ENCODE measurements around the gene NTM.

NTM gene

DNA sequence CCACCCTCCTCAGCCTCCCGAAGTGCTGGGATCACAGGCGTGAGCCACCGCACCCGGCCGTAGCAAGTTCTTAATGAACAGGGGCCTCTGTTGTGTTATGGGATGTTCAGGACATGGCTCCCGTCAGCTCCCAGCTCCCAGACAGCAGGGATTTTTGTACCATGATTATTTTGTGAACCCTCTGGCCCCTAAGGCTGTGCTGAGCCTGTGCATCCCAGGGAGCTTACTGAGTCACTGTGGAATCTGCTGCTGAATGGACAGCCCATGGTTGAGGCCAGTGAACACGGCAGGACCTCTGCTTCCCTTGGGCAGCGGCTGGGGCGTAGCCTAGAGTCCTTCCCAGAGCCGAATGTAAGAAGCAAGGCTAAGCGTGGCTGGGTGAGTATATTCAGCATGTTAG, 245.2 kb downstream of the NTM start:
- no peak for DNase-seq (ENCODE audit: extremely low read depth, low read depth)
- TF ChIP-seq, protein P1, sequence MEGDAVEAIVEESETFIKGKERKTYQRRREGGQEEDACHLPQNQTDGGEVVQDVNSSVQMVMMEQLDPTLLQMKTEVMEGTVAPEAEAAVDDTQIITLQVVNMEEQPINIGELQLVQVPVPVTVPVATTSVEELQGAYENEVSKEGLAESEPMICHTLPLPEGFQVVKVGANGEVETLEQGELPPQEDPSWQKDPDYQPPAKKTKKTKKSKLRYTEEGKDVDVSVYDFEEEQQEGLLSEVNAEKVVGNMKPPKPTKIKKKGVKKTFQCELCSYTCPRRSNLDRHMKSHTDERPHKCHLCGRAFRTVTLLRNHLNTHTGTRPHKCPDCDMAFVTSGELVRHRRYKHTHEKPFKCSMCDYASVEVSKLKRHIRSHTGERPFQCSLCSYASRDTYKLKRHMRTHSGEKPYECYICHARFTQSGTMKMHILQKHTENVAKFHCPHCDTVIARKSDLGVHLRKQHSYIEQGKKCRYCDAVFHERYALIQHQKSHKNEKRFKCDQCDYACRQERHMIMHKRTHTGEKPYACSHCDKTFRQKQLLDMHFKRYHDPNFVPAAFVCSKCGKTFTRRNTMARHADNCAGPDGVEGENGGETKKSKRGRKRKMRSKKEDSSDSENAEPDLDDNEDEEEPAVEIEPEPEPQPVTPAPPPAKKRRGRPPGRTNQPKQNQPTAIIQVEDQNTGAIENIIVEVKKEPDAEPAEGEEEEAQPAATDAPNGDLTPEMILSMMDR (IDR thresholded peaks at IDR 0.05; ENCODE audit: low read depth, low read length), result no peak

DNA sequence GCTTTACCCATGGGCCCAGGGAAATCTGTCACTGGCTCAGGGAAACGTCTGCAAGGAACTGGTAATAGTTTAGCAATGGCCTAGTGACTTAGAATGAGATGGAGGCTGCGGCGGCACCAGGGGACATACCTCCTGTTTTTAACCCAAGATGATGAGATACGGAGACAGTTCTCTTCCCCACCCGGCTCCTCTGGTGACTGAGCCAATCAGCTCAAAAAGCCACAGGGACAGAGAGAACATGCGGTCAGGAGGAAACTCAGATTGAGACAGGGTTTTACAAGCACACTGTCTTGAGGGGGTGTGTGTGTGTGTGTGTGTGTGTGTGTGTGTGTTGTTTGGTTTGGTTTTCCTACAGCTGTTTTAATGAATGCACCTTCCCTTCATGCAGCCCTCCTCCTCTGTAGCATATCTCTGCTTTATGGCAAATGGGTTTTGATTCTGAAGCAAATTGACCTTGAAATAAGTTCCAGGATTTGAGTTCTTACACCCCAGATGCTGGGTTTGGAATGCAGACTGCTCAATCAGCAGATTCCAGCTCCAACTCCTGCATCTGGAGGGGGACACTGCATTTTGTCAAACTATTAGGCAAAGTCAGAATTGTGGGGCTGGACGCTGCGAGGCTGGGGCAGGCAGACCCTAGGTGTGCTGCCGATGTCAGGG, 246.2 kb downstream of the NTM start:
- TF ChIP-seq, protein P1 (IDR thresholded peaks at IDR 0.05; ENCODE audit: low read depth, low read length), result no peak
- no peak for DNase-seq (ENCODE audit: extremely low read depth, low read depth)

DNA sequence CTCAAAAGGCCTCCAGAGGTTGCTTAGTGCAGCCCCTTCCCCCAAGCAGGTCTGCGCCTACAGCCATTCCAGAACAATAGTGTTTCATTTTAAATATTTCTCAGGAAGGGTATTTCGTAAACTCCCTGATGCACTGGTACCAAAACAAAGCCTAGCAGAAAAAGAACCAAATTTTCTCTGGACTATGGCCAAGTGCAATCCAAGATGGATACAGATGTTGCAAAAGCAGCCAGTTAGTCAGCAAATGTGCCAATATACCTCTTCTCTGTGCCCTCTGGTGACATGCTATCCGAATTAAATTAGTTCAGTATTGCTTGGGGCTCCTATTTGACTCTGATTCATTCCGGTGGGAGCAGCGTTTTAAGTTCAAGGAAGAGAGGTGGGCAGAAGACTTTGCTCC, 247.8 kb downstream of the NTM start:
- TF ChIP-seq, protein P1 (IDR thresholded peaks at IDR 0.05; ENCODE audit: low read depth, low read length), result no peak
- DNase-seq (ENCODE audit: extremely low read depth, low read depth), result peak; percentile 19

DNA sequence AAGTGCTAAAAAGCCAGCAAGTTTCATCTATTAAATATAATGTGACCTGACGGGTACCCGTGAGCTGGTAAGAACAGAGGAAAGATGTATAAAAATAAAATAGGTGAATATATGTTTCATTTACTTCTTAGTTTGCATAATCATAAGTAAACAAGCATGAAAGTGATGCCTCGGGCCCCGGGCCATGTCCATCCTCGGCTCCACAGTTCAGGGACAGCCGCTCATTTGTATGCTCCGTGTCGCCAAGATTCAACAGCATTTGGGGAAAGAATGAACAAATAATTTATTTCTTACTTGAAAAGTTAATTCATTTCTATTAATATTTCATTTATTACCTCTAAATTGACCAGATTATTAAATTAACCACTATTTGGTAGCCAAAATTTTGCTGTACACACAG, 251.8 kb downstream of the NTM start:
- DNase-seq (ENCODE audit: extremely low read depth, low read depth), result no peak
- TF ChIP-seq, protein P1 (IDR thresholded peaks at IDR 0.05; ENCODE audit: low read depth, low read length), result no peak

DNA sequence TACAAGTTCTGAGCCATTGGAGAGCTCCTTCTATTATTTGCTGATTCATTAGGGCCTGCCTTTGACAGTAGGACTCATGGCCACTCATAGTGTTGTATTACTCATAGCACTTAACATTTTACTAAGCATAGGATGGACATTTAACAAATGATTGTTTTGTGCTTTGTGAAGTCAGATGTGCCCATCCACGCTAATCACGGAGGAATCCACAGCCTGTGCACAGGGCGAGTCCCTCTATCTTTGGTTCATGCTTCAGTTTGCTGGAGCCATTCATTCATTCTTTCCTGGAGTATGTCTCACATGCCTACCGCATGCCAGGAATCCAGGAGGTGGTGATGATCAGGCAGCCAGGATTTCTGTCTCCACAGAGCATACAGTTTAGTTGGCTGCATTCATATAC, 254.1 kb downstream of the NTM start:
- DNase-seq (ENCODE audit: extremely low read depth, low read depth), result no peak
- TF ChIP-seq, protein P1 (IDR thresholded peaks at IDR 0.05; ENCODE audit: low read depth, low read length), result no peak

DNA sequence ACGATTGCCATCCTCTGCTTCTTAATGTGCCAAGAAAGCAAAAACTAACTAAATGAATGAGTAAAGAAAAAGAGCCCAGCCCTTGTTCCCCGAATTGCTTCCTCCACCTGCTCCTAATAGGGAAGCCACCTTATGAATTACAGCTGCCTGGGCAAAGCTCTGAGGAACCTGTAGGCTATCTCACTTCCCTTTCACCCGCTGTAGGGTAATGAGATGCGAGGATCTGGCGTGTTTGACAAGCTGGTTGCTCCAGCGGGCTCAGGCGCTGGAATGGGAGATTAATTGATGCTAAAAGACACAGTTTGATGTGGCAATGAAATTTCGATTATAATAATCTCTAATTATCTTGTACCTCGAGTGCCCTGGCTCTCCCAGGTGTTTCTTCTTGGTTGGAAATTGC, 256.4 kb downstream of the NTM start:
- no peak for DNase-seq (ENCODE audit: extremely low read depth, low read depth)
- TF ChIP-seq, protein P1 (IDR thresholded peaks at IDR 0.05; ENCODE audit: low read depth, low read length), result no peak

DNA sequence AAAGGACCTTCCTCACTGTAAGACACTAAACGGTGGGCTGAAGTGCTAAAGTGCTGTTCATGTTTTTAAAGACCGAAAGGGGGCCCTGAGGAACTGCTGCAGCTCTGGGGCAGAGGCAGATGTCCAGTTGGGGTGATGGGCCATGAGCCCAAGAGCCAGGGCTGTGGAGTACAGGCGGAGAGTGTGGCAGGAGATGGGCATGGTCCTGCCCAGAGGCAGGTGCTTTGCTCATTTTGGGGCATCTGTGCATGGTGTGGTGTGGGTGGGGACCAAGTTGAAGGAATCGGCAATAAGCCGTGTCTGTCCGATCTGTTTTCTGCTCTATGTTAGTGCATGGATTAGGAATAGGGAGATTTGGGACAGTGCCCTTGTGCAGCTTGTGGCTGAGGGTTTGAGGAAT, 258.3 kb downstream of the NTM start:
- DNase-seq (ENCODE audit: extremely low read depth, low read depth), result no peak
- TF ChIP-seq, protein P1 (IDR thresholded peaks at IDR 0.05; ENCODE audit: low read depth, low read length), result no peak

All from AG09319 (cell line).